Activated T-cell treated with anti-CD3 and anti-CD28 coated beads, Interleukin-2, amount 50 U/mL, for 4 hours (primary cell): Measurements from ENCODE around the gene LGALS9. TPM values are rescaled to one million over a fixed set of nuclear protein-coding genes. Genes with fewer than 3 reads are reported as not detected.

Experiments
- ATAC-seq, 2 donors: fragments of 200-7000 bp; cut with Tn5 transposase; one replicate each; pipeline ENCODE4 v1.10.0; 2021
- DNase-seq: peaks from one replicate; pipeline ENCODE4 v3.0.0-alpha.2; 2020
- H3K27me3 Mint-ChIP-seq: one replicate; pipeline ENCODE4 v1.8.0; 2021; ENCODE audit warnings: low read depth, mixed read lengths
- H3K36me3 Mint-ChIP-seq: one replicate; pipeline ENCODE4 v1.8.0; 2022; ENCODE audit warnings: mixed read lengths; ENCODE audit not compliant: insufficient read depth
- H3K4me1 Mint-ChIP-seq: one replicate; pipeline ENCODE4 v1.8.0; 2021; ENCODE audit warnings: low read depth, mixed read lengths
- H3K4me3 Mint-ChIP-seq: one replicate; pipeline ENCODE4 v1.8.0; 2021; ENCODE audit warnings: mild to moderate bottlenecking, moderate library complexity, mixed read lengths
- H3K9me3 Mint-ChIP-seq: one replicate; pipeline ENCODE4 v1.8.0; 2021; ENCODE audit warnings: mixed read lengths
- total RNA-seq, 3 donors: library from RNA; stranded (reverse); gene quantifications; one replicate each; pipeline ENCODE4 v1.2.1, GENCODE V29; 2021

LGALS9 gene
- total RNA-seq, 3 donors from 2014 or later: 13.4 to 21.8 (median 16.4) TPM

DNA sequence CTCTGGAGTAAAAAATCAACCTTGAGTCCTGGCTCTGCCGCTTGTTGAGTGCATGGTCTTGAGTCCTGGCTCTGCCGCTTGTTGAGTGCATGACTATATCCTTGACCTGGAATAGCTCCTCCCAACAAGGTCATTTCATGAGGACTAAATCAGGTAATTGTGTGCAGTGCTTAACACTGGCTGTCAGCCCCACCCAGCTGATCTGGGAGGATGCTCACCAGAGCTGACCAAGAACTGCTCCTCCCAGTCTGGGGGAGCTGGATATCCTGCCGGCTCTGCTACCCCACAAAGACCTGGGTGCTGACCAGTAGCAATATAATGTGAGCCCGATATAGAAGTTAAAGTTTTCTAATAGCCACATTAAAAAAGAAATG is 20.7 kb upstream of the LGALS9 start:
- no peak overlapping the region for H3K4me3 Mint-ChIP-seq
- H3K27me3 Mint-ChIP-seq: no peaks in the 10 kb centered on the region
- H3K9me3 Mint-ChIP-seq: no peaks in the 10 kb centered on the region
- no peak for DNase-seq
- peaks cover 32% of the 10 kb centered on the region for H3K36me3 Mint-ChIP-seq
- H3K4me1 Mint-ChIP-seq: peaks cover 2% of the 10 kb centered on the region
- no peak for ATAC-seq

DNA sequence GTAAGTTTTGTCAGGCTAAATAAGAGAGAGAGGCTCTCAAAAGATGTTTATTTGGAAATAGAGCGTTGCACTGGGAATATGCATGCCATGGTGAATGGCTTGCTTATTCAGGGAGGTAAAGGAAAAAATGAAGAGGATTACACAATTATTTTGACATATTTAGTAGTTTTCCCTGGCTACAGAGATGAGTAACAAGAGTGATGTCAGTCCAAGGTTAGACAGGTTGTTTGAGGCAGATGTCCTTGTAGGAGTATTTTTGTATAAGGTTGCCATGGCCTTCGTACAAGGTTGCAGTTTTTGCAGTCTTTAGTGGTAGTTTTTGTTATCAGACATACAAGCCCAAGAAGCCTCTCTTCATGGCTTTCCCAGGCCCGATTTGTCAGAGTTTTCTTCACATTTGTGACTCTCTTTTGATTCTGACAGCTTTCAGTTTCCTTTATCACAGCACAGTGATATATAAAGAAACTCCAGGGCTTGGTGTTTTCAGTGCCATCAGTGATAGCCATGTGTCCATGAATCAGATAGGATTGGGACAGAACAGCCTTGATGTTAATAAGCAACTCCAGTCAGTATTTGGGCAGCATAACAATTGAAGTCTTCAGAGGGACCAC is 18.7 kb upstream of the LGALS9 start:
- peaks cover 19% of the 10 kb centered on the region for H3K4me1 Mint-ChIP-seq
- no peak overlapping the region for H3K4me3 Mint-ChIP-seq
- peak; percentile 23 to 45 for ATAC-seq
- no peaks in the 10 kb centered on the region for H3K27me3 Mint-ChIP-seq
- DNase-seq: no peak
- peaks cover 42% of the 10 kb centered on the region for H3K36me3 Mint-ChIP-seq
- H3K9me3 Mint-ChIP-seq: no peaks in the 10 kb centered on the region

DNA sequence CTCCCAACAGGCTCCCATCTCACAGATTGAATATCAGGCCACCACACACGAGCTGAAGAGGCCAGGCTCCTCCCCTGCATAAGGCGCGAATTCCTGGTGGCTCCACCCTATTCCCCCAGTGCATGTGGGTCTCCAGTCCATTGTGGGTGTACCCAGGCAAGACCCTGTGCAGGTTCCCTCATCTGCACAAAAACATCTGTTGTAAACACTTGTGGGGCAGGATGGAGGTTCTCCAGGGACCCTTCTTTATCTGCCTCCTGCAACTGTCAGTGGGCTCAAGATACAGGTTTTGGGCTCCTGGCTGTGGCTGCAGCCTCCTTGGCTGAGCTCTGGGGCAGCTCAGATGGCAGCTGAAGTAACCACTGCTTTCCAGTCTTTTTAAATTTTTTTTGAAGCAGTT is 17.6 kb upstream of the LGALS9 start:
- ATAC-seq: no peak
- no peaks in the 10 kb centered on the region for H3K27me3 Mint-ChIP-seq
- peaks cover 46% of the 10 kb centered on the region for H3K36me3 Mint-ChIP-seq
- H3K4me3 Mint-ChIP-seq: no peak overlapping the region
- peaks cover 19% of the 10 kb centered on the region for H3K4me1 Mint-ChIP-seq
- H3K9me3 Mint-ChIP-seq: no peaks in the 10 kb centered on the region
- no peak for DNase-seq

DNA sequence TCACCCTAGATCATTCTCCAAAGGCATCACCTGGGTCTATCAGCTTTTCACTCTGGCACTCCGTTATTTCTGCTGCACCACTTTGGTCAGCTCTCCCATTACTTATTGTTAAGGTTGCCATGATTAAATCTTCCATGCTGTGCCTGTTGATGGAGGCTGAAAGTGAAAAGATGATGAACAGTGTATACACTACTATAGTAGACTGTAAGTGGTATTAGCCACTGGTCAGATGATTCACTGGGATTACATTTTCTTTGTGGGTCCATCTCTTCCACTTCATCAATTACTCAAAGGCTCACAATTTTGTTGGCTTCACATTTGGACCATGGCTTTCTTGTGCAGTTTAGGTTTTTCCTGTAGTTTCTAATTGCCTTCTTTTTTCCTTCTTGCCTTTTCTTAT is 15.9 kb upstream of the LGALS9 start:
- DNase-seq (no peak), ATAC-seq (no peak)
- peaks cover 39% of the 10 kb centered on the region for H3K36me3 Mint-ChIP-seq
- H3K9me3 Mint-ChIP-seq: no peaks in the 10 kb centered on the region
- peaks cover 19% of the 10 kb centered on the region for H3K4me1 Mint-ChIP-seq
- no peaks in the 10 kb centered on the region for H3K27me3 Mint-ChIP-seq
- no peak overlapping the region for H3K4me3 Mint-ChIP-seq

DNA sequence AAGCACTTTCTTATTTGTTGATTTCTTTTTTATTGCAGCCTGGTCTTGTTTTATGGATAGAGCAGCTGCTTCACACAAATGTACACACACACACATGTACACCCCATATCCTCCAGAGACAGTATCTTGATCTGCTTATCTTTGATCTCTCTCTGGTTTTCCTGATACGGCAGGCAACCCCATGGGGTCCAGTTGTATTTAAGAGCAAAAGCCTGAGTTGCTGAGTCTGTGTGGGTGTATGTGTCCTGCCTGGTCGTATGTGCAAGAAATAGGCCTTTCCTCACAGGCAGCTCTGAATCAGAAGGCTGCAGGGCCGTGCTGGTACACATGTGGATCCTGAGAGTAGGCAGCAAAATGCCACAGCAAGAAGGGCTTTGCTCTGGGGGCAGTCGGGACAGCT is 14.6 kb upstream of the LGALS9 start:
- ATAC-seq (peak in 1 of 2 donors; percentile 41), DNase-seq (no peak)
- H3K4me3 Mint-ChIP-seq: peak overlapping the region; percentile 31
- H3K27me3 Mint-ChIP-seq: no peaks in the 10 kb centered on the region
- H3K4me1 Mint-ChIP-seq: peaks cover 27% of the 10 kb centered on the region
- peaks cover 38% of the 10 kb centered on the region for H3K36me3 Mint-ChIP-seq
- no peaks in the 10 kb centered on the region for H3K9me3 Mint-ChIP-seq

DNA sequence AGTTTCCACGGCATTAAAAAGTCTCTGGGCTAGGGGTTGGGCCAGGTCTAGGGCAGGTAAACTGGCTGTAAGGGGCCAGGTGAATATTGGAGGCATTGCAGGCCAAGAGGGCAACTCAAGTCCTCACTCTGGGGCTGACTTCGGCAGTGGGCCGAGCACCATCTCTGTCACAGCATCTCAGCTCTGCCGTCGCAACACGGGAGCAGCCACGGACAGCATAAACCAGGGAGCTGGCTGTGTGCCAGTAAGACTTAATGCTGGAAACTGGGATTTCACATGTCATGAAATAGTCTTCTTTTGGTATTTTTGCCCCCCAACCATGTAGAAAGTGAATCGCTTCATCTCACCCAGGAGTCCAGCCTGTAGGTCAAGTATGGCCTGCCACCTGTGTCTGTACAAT is 12.6 kb upstream of the LGALS9 start:
- Mint-ChIP-seq H3K36me3 (peaks cover 42% of the 10 kb centered on the region), H3K4me1 (peaks cover 27% of the 10 kb centered on the region), H3K9me3 (no peaks in the 10 kb centered on the region), H3K4me3 (no peak overlapping the region), H3K27me3 (no peaks in the 10 kb centered on the region)
- DNase-seq (no peak), ATAC-seq (no peak)

DNA sequence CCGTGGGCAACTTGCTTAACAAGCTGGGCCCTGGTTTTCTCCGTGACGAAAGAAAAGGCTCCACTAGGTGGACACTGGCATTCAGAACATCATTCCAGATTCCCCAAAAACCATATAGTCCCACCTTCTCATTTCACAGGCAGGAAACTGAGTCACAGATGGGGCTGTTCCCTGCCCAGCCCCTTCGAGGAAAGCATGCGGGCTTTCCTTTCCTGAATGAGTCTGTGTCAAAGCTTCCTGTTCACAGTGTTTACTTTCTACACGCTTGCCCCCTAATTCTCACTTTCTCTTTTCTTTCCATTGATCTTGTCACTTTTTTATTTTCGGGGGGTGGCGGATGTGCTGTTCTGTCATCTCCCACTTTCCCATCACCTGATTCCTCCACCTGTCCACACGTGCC is 10.3 kb upstream of the LGALS9 start:
- ATAC-seq (peak; percentile 43 to 47), DNase-seq (no peak)
- H3K4me3 Mint-ChIP-seq: no peak overlapping the region
- H3K27me3 Mint-ChIP-seq: no peaks in the 10 kb centered on the region
- no peaks in the 10 kb centered on the region for H3K9me3 Mint-ChIP-seq
- peaks cover 21% of the 10 kb centered on the region for H3K4me1 Mint-ChIP-seq
- H3K36me3 Mint-ChIP-seq: peaks cover 35% of the 10 kb centered on the region

DNA sequence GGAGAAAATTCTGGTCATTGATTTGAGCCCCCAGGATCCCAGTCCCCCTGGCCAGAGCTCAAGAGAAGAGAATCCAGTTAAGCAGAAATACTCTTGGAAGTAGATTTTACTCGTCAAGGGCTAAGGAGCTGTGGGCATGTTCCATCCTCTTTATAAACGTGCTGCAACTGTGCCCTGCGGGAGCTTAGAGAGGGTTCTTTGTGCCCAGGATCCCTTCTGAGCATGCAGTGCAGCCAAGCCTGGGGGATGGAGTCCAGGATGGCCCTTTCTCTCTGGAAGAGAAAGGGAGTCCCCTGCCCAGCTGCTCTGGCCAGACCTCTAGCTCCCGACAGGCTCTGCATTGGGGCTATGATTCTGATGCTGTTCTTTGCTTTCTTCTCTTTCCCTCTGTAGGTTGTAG is 9.5 kb upstream of the LGALS9 start:
- H3K36me3 Mint-ChIP-seq: peaks cover 32% of the 10 kb centered on the region
- DNase-seq: no peak
- no peak for ATAC-seq
- H3K27me3 Mint-ChIP-seq: no peaks in the 10 kb centered on the region
- H3K4me3 Mint-ChIP-seq: no peak overlapping the region
- no peaks in the 10 kb centered on the region for H3K9me3 Mint-ChIP-seq
- H3K4me1 Mint-ChIP-seq: peaks cover 13% of the 10 kb centered on the region

DNA sequence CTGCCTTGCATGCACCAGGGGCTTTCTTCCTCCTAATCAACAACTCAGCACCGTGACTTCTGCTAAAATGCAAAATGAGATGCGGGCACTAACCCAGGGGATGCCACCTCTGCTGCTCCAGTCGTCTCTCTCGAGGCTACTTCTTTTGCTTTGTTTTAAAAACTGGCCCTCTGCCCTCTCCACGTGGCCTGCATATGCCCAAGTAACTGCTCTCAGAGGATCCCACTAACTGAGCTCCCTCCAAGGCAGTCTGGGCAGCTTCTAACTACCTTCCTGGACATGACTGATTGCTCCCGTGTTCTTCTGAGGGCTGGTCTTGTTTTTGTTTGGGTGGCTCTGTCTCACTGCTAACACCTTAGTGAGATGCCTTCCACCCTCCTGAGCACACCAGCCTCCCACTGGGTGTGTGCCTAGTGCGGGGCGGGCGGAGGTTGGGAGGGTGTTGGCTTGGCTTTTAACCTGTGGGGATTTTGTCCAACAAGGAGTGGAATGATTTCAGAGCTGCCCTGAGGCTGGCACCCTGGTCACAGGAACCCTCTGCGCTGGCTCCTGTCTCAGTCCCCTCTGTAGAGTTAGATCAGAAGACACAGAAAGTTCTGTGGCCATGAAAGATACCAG is 8.9 kb upstream of the LGALS9 start:
- H3K4me3 Mint-ChIP-seq: no peak overlapping the region
- no peaks in the 10 kb centered on the region for H3K9me3 Mint-ChIP-seq
- H3K36me3 Mint-ChIP-seq: peaks cover 32% of the 10 kb centered on the region
- peaks cover 8% of the 10 kb centered on the region for H3K4me1 Mint-ChIP-seq
- ATAC-seq (no peak), DNase-seq (no peak)
- H3K27me3 Mint-ChIP-seq: no peaks in the 10 kb centered on the region

DNA sequence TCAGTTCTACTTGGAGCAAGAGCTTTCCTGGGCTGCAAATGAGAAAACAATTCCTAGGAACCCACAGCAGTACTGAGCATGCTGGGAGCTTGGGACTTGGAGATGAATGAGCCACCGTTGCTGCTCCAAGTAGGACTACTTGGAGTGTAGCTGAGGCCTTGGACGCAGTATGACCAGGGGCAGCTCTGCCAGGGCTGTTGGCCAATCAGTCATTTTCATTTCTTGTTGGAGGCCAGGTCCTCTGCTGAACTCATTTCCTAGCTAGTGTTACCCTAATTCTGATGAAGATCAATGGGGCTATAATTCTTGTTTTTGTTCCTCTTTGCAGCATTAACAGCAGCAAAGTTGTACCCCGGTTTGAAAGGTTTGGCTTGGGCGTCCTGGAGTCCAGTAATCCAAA is 8.0 kb upstream of the LGALS9 start:
- peaks cover 29% of the 10 kb centered on the region for H3K36me3 Mint-ChIP-seq
- H3K4me3 Mint-ChIP-seq: no peak overlapping the region
- peaks cover 8% of the 10 kb centered on the region for H3K4me1 Mint-ChIP-seq
- no peak for ATAC-seq
- H3K9me3 Mint-ChIP-seq: no peaks in the 10 kb centered on the region
- no peaks in the 10 kb centered on the region for H3K27me3 Mint-ChIP-seq
- DNase-seq: no peak

DNA sequence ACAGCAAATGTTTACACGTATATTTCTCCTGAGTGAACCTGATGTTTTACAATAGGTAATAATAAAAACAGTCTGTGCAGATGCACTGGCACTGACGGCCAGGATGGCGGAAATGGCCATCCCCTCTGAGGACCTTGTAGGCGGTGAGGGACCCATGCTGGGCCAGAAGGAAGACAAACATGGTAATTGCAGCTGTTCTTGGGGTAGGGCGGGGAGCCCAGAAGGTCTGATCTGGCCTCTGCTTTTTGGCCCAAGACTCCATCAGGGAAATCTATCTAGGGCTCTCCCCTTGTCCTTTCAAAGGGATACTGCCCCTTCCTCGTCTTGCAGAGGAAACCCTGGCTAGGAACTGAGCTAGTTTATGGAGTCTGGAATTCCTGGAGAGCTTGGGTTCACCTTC is 7.4 kb upstream of the LGALS9 start:
- Mint-ChIP-seq H3K4me1 (peaks cover 8% of the 10 kb centered on the region), H3K27me3 (no peaks in the 10 kb centered on the region), H3K4me3 (no peak overlapping the region), H3K9me3 (no peaks in the 10 kb centered on the region), H3K36me3 (peaks cover 25% of the 10 kb centered on the region)
- DNase-seq: no peak
- no peak for ATAC-seq

DNA sequence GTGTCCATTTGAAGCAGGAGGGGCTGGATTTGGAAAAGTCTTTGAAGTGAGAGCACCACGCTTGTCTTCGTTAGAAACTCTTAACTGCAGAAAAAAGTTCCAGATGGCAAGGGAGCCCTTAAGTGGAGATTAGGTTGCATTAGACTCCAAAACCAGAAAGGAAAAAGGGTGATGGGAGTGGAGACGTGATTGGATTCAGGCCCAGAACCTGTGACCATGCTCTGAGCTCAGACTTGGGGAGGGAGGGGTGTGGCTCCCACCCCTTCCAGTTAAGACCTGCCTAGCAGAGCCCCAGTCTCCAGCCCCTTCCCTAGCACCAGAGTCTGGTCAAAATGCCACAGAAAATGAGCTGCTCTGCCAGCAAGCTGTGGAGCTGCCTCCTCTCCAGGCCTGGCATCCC is 6.4 kb upstream of the LGALS9 start:
- Mint-ChIP-seq H3K27me3 (no peaks in the 10 kb centered on the region), H3K4me1 (peaks cover 12% of the 10 kb centered on the region), H3K36me3 (peaks cover 22% of the 10 kb centered on the region), H3K4me3 (no peak overlapping the region), H3K9me3 (no peaks in the 10 kb centered on the region)
- ATAC-seq (no peak), DNase-seq (no peak)

DNA sequence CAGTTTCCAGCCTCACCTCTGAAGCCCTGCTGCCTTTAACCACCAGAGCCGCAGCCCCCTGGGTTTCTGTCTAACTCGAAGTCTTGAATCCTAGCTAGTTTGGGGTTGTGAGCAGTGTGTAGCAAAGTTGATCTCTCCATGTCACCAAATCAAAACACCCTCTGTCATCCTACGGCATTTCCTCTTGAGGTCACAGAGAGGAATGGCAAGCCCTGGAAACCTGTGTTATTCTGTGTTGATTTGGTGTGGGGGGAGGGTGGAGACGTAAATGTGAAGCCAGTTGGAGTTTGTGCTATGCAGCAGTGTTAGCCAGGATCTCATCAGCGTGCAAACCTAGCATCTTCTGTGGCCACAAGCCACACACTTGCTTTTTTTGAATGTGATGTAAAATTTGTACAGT is 5.1 kb upstream of the LGALS9 start:
- Mint-ChIP-seq H3K4me3 (no peak overlapping the region), H3K36me3 (peaks cover 21% of the 10 kb centered on the region), H3K27me3 (no peaks in the 10 kb centered on the region), H3K4me1 (peaks cover 20% of the 10 kb centered on the region), H3K9me3 (no peaks in the 10 kb centered on the region)
- DNase-seq (no peak), ATAC-seq (no peak)

DNA sequence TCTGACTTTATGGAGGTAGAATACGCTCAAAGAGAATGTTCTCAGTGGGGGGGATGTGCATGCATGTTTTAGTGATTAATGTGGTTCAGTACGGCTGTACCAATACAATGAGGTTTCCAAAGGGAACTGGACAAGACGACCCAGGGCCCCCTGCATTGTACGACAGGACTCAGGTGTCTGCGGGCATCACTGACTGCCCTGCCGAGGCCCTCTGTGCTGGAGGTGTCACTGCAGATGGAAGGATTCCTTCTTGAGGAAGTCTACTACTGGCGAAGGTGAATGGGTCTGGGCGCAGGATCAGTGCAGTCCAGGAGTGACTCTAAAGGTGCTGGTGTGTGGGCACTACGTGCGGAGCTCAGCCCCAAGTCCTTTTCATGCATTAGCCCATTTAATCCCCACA is 3.5 kb upstream of the LGALS9 start:
- Mint-ChIP-seq H3K36me3 (peaks cover 11% of the 10 kb centered on the region), H3K4me1 (peaks cover 31% of the 10 kb centered on the region), H3K27me3 (no peaks in the 10 kb centered on the region), H3K4me3 (no peak overlapping the region), H3K9me3 (no peaks in the 10 kb centered on the region)
- ATAC-seq (no peak), DNase-seq (no peak)

DNA sequence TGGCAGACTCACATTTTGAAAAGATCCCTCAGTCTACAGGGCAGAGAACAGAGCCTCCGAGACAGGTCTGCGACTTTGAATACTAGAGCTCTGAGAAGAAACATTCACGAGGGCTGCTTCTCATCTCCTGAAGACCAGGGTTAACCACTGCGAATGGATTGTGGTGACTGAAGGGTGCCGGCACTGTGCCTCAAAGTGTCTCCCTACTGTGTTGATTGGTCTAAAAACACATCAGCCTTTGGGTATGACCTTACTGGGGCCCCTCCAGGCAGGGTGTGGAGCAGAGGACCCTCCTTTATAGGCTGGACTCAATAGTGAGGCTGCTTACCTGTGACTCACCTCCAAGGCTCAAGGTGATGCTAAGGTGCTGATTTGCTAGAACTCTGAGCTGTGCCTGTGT is 2.6 kb upstream of the LGALS9 start:
- no peaks in the 10 kb centered on the region for H3K9me3 Mint-ChIP-seq
- H3K36me3 Mint-ChIP-seq: peaks cover 8% of the 10 kb centered on the region
- no peak overlapping the region for H3K4me3 Mint-ChIP-seq
- ATAC-seq: no peak
- no peak for DNase-seq
- peaks cover 39% of the 10 kb centered on the region for H3K4me1 Mint-ChIP-seq
- no peaks in the 10 kb centered on the region for H3K27me3 Mint-ChIP-seq
